GM18951 (cell line): ENCODE measurements around the gene STX7.

ENCODE experiments used
- POLR2A ChIP-seq: IDR thresholded peaks from 4 replicates; pipeline ENCODE4 v1.6.1; 2011; ENCODE audit warnings: mild to moderate bottlenecking; ENCODE audit not compliant: insufficient read length, insufficient read depth; ENCODE audit errors: extremely low read depth
- in situ Hi-C: fragments of 300-500 bp; cut with MboI; formaldehyde crosslinking; loops from one replicate; pipeline ENCODE4 v1.12.0; 2022; ENCODE audit warnings: low sequenced_read_pairs, mixed read lengths, inconsistent platforms; ENCODE audit not compliant: unreplicated experiment

Gene STX7

DNA sequence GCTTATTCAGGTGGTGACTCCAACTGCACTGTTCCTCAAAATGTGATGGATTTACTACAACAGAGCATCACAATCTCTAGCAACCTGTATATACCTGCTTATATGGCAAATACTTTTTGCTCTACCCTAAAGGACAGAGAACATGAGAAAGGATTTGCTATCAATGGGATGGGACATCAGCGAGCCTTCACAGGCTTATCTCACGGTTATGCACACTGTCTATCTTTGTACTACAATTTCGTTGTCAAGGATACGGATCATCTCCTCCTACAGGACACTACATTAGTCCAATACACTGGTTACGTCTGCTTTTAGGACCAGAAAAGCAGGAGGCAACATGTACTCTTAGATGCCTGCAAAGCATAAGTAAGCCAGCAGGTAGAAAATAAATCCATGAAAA lies 34.2 kb downstream of the STX7 start:
- no peak for TF ChIP-seq POLR2A
- in situ Hi-C loops, result no loop called here

DNA sequence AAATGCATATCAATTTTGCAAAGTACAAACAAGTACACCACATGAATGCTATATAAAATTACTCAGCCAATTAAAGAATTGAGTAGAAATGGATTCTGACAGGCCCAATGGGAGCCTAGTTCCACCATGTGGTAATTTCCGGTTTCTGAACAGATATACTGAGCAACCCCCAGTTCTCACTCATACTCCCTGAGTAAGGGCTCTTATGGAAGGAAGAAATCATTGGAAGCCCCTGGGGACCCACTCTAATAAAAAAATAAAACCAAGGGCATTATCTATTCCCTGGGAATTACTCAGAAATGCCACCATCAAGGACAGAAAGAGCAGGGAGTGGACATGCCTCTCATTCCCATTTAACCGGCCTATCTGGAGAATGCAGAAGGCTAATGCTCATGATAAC lies 34.6 kb downstream of the STX7 start:
- in situ Hi-C loops, result no loop called here
- no peak for TF ChIP-seq POLR2A

GRCh38 chr6:132476688-132477087 lies 36.2 kb downstream of the STX7 start:
- no peak for TF ChIP-seq POLR2A
- in situ Hi-C loops, result no loop called here

DNA sequence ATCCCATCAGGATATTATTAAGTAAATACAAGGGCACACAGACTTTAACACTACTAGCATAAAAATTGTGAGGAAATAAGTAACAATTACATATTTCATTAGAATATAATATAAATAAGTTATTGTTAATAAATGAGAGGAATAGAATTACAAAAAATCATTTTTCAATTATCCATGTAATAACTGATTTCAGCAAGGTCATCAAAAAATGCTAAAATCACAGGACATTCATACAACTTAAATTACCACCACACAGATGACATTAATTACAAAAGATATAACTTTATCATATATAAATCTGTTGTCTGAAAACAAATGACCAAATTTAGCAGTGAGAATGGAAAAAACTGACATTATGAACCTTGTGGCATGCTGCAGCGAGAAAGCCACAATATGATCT lies 37.0 kb downstream of the STX7 start:
- TF ChIP-seq POLR2A, result no peak
- in situ Hi-C loops, result no loop called here

- in situ Hi-C loops, result no loop called here
- no peak for TF ChIP-seq POLR2A
These were observed 41.1 kb downstream of the STX7 start for GRCh38 chr6:132471787-132472186.

DNA sequence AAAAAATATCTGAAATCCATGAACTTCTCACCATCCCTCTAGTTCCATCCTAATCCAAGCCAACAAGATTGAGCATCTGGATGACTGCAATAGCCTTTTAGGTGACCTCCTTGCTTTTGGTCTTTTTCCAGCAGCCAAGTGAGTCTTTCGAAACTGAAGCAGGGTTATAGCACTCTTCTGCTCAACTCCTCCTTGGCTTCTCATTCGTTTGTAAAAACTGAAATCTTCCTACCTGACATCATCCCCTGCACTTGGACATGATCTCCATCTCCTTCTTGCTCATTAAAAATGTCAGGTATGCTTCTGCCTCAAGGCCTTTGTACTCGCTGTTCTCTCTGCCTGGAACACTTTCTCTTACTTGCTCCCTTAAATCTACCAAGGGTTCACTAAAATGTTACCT lies 46.0 kb downstream of the STX7 start:
- in situ Hi-C loops, result no loop called here

GRCh38 chr6:132465530-132466485 lies 47.1 kb downstream of the STX7 start:
- in situ Hi-C loops, result no loop called here
- TF ChIP-seq POLR2A, result no peak

More for the DNA sequence above, 46.0 kb downstream of the STX7 start:
- no peak for TF ChIP-seq POLR2A

GRCh38 chr6:132464538-132465256 lies 48.2 kb downstream of the STX7 start:
- TF ChIP-seq POLR2A, result no peak
- in situ Hi-C loops, result no loop called here

DNA sequence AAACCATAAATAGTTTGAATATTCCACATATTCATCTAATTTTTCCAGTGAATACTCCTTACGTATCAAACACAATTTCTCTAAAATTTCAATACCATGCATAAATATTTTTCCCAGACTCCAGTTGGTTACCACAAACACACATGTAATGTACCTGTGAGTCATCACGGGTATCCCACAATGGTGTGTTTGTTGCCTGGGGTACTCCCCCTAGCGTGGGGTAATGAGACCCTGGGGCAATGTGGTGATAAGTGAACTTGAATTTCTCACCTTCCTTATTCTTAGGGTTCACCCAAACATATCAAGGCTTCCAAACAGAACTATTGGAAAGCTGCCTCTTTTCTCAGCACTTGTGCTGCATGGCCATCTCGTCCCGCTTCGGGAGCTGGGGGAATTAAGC lies 51.0 kb downstream of the STX7 start:
- no peak for TF ChIP-seq POLR2A
- in situ Hi-C loops, result no loop called here

GRCh38 chr6:132459605-132459952 lies 53.3 kb downstream of the STX7 start:
- TF ChIP-seq POLR2A, result no peak
- in situ Hi-C loops, result no loop called here

DNA sequence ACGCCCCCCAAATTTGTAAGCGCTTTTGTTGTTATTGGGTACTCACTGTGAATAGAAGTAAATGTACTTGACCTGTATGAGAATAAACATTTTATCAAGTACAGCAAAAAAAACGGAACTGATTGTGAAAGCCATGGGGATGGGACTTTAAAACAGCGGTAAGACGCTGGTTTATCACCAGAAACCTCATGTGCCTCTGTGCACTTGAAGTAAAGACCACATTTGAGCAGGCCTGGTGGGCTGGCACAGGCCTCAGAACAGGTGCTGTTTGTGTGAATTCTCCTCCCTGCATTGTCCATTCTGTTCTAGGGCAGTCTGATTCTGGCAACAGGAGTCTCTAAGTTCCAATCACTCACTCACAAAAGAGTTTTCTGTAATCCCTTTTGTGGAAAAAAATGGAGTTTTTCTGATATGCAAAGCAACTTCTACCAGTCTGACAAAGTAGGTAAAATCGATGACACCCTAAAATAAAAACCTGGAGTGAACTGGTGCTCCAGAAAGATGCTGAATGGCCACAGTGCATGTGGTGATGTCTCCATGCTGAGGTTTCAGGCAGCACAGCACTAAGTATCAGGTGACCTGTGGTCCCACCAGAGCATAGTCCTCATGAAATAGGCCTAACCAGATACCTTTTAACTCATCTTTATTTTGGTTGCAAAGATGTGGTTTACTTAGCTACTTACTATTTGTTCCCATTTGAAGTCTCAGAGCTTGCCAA lies 53.9 kb downstream of the STX7 start:
- TF ChIP-seq POLR2A, result no peak
- in situ Hi-C loops, result no loop called here

DNA sequence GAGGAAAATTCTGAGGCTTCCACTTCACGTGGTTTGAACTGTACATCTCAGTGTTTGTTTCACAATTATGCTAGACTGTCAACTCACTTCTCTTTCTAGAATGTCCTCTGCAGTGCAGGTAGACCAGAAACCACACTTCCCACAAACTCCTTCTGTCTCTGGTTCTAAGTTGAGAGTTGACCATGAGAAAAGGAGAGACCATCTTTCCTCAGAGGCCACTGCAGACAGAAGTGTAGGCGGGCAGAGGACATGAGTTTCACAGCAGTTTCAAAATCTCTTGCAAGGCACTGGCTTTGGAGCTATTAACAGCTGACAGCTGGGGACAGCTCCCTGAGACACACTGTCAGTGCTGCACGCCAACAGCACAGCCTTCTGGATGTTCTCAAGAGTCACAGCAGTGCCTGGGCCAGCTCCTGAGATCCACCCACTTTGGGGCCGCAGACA lies 56.2 kb downstream of the STX7 start:
- in situ Hi-C loops, result no loop called here
- no peak for TF ChIP-seq POLR2A

DNA sequence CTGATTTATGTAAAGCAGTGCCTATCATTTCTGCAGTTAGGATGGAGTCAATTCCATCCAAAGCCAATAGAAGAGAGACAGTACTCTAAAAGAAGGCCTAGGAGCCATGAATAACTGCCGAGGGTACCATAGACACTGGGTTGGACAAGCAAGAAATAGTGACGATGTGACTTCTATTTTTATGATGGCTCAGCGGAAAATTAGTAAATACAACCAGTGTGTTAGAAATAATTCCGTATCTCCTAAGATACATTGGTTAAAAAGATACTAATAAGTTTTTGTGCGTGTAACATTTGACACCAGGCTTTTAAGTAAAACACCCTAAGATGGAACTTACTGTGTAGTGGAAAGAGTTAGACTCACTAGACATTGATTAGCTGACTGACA lies 66.1 kb downstream of the STX7 start:
- TF ChIP-seq POLR2A, result no peak
- in situ Hi-C loops, result no loop called here
